ES-I3 (cell line): Measurements from ENCODE around the gene BEND6.

Source experiments
- H3K36me3 ChIP-seq: 2 replicates; pipeline ENCODE4 v1.6.1; 2013; ENCODE audit warnings: mild to moderate bottlenecking, low read length, control low read depth, moderate library complexity; ENCODE audit not compliant: insufficient read depth
- H3K4me1 ChIP-seq: 2 replicates; pipeline ENCODE4 v1.6.1; 2013; ENCODE audit warnings: mild to moderate bottlenecking, control low read depth, low read length; ENCODE audit not compliant: insufficient read depth
- H3K9ac ChIP-seq: 2 replicates; pipeline ENCODE4 v1.6.1; 2013; ENCODE audit warnings: low read depth, mild to moderate bottlenecking, low read length, moderate library complexity
- H3K9me3 ChIP-seq: 2 replicates; pipeline ENCODE4 v1.6.1; 2013; ENCODE audit warnings: mild to moderate bottlenecking, low read length, moderate library complexity; ENCODE audit not compliant: control insufficient read depth, insufficient read depth

BEND6 gene

GRCh38 chr6:56954403-56955170 lies at the start of gene BEND6:
BEND6 (plus strand) TSS chr6:56955107; CDS start chr6:56981811, 26,704 bp downstream.
- no peaks in the 10 kb centered on the region; the same call in none of the 2 replicates for H3K36me3 ChIP-seq
- H3K9ac ChIP-seq: peak within 1 kb of the TSS; percentile 88
- H3K4me1 ChIP-seq: peaks cover 4% of the 10 kb centered on the region; the same call in 1 of the 2 replicates
- no peaks in the 10 kb centered on the region for H3K9me3 ChIP-seq

GRCh38 chr6:56905378-56905777 lies 49.5 kb upstream of the BEND6 start:
- Histone ChIP-seq H3K9me3 (no peaks in the 10 kb centered on the region), H3K36me3 (no peaks in the 10 kb centered on the region), H3K9ac (no peak overlapping the region), H3K4me1 (0 out of 2 replicates have a peak, but pooled peaks cover 3% of the 10 kb centered on the region)

GRCh38 chr6:56906752-56907151 lies 48.2 kb upstream of the BEND6 start:
- Histone ChIP-seq H3K36me3 (no peaks in the 10 kb centered on the region), H3K9ac (no peak overlapping the region), H3K4me1 (peaks cover 12% of the 10 kb centered on the region), H3K9me3 (no peaks in the 10 kb centered on the region)

- H3K9me3 ChIP-seq: no peaks in the 10 kb centered on the region
- H3K36me3 ChIP-seq: no peaks in the 10 kb centered on the region
- H3K9ac ChIP-seq: no peak overlapping the region
- H3K4me1 ChIP-seq: peaks cover 25% of the 10 kb centered on the region
Observed at GRCh38 chr6:56909115-56909907, 45.6 kb upstream of the BEND6 start.

- Histone ChIP-seq H3K4me1 (peaks cover 30% of the 10 kb centered on the region), H3K9ac (peak overlapping the region; percentile 6; the same call in 1 of the 2 replicates), H3K36me3 (no peaks in the 10 kb centered on the region), H3K9me3 (no peaks in the 10 kb centered on the region)
Observed at GRCh38 chr6:56911847-56912246, 43.1 kb upstream of the BEND6 start.

GRCh38 chr6:56913285-56914074 lies 41.4 kb upstream of the BEND6 start:
- no peaks in the 10 kb centered on the region for H3K36me3 ChIP-seq

GRCh38 chr6:56914798-56915658 lies 39.9 kb upstream of the BEND6 start:
- no peak overlapping the region for H3K9ac ChIP-seq
- H3K4me1 ChIP-seq: peaks cover 30% of the 10 kb centered on the region
- H3K9me3 ChIP-seq: no peaks in the 10 kb centered on the region
- H3K36me3 ChIP-seq: no peaks in the 10 kb centered on the region

More at GRCh38 chr6:56913285-56914074, 41.4 kb upstream of the BEND6 start:
- no peaks in the 10 kb centered on the region for H3K9me3 ChIP-seq
- no peak overlapping the region for H3K9ac ChIP-seq
- H3K4me1 ChIP-seq: peaks cover 30% of the 10 kb centered on the region

- Histone ChIP-seq H3K4me1 (peaks cover 27% of the 10 kb centered on the region), H3K36me3 (no peaks in the 10 kb centered on the region), H3K9me3 (no peaks in the 10 kb centered on the region), H3K9ac (no peak overlapping the region)
Observed at GRCh38 chr6:56915832-56916231, 39.1 kb upstream of the BEND6 start.

- Histone ChIP-seq H3K36me3 (no peaks in the 10 kb centered on the region), H3K4me1 (peaks cover 17% of the 10 kb centered on the region; the same call in 1 of the 2 replicates), H3K9me3 (no peaks in the 10 kb centered on the region), H3K9ac (no peak overlapping the region)
Observed at GRCh38 chr6:56916849-56917551, 37.9 kb upstream of the BEND6 start.

- Histone ChIP-seq H3K9ac (no peak overlapping the region), H3K4me1 (no peaks in the 10 kb centered on the region), H3K36me3 (no peaks in the 10 kb centered on the region)
Observed at GRCh38 chr6:56922645-56923044, 32.3 kb upstream of the BEND6 start.

GRCh38 chr6:56923565-56923964 lies 31.3 kb upstream of the BEND6 start:
- no peaks in the 10 kb centered on the region for H3K36me3 ChIP-seq

More at GRCh38 chr6:56922645-56923044, 32.3 kb upstream of the BEND6 start:
- no peaks in the 10 kb centered on the region for H3K9me3 ChIP-seq

GRCh38 chr6:56927538-56928453 lies 27.1 kb upstream of the BEND6 start:
- Histone ChIP-seq H3K36me3 (no peaks in the 10 kb centered on the region), H3K4me1 (no peaks in the 10 kb centered on the region), H3K9ac (no peak overlapping the region), H3K9me3 (no peaks in the 10 kb centered on the region)

More at GRCh38 chr6:56923565-56923964, 31.3 kb upstream of the BEND6 start:
- Histone ChIP-seq H3K4me1 (no peaks in the 10 kb centered on the region), H3K9ac (no peak overlapping the region), H3K9me3 (no peaks in the 10 kb centered on the region)
